Activated CD4-positive, alpha-beta T cell treated with anti-CD3 and anti-CD28 coated beads, Interleukin-2, amount 10 ng/mL, durations not matched to agents 24 days and 14 days (primary cell): ENCODE results near the gene PTTG1IP2. TPM values are rescaled to one million over a fixed set of nuclear protein-coding genes. Genes with fewer than 3 reads are reported as not detected.

Experiments
- DNase-seq: peaks from one replicate; pipeline ENCODE4 v3.0.0; 2022
- H3K27ac Mint-ChIP-seq: one replicate; pipeline ENCODE4 v1.8.0; 2022; ENCODE audit warnings: mild to moderate bottlenecking, mixed read lengths
- H3K27me3 Mint-ChIP-seq: one replicate; pipeline ENCODE4 v1.8.0; 2022; ENCODE audit warnings: mixed read lengths
- H3K36me3 Mint-ChIP-seq: one replicate; pipeline ENCODE4 v1.8.0; 2022; ENCODE audit warnings: low read depth, mild to moderate bottlenecking, mixed read lengths
- H3K4me1 Mint-ChIP-seq: one replicate; pipeline ENCODE4 v1.8.0; 2021; ENCODE audit warnings: mixed read lengths
- H3K4me3 Mint-ChIP-seq: one replicate; pipeline ENCODE4 v1.8.0; 2022; ENCODE audit warnings: mild to moderate bottlenecking, moderate library complexity, mixed read lengths
- H3K9me3 Mint-ChIP-seq: one replicate; pipeline ENCODE4 v1.8.0; 2021; ENCODE audit warnings: mixed read lengths
- intact Hi-C: fragments of 100-400 bp; cut with micrococcal nuclease; formaldehyde crosslinking; loops from one replicate; pipeline ENCODE4 v1.15.1; 2023
- total RNA-seq: library from RNA; stranded (reverse); gene quantifications from 2 replicates; pipeline ENCODE4 v1.2.3, GENCODE V29; 2022

Gene PTTG1IP2
- total RNA-seq, 1 donor from 2014 or later = not detected

DNA sequence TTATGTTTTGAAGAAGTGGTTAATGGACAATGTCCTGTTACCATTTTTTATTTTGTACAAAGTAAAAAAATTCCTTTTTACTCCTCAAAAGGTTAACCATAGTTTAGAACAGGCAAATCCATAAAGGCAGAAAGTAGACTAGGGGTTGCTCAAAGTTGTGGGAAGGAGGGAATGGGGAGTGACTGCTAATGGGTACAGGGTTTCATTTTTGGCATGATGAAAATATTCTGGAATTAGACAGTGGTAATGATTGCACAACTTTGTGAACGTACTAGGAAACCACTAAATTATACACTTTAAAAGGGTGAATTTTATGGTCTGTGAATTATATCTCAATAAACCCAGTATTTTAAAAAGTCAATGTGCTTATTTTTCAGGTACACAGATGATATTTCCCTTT lies 91.3 kb downstream of the PTTG1IP2 start:
- intact Hi-C loops = no loop called here
- Mint-ChIP-seq H3K4me1 (no peaks in the 10 kb centered on the region), H3K9me3 (no peaks in the 10 kb centered on the region), H3K4me3 (no peak overlapping the region), H3K27ac (no peak overlapping the region), H3K36me3 (no peaks in the 10 kb centered on the region), H3K27me3 (no peaks in the 10 kb centered on the region)
- DNase-seq = no peak

Other genes with a start within 250 kb of the PTTG1IP2 start
- not detected in 2 replicates for gene CFAP69, start 224.5 kb upstream of the PTTG1IP2 start, total RNA-seq
- not detected in 2 replicates for gene FAM237B, start 148.3 kb upstream of the PTTG1IP2 start, total RNA-seq
- gene GTPBP10, start 122.9 kb upstream of the PTTG1IP2 start, total RNA-seq = 37.1 and 37.7 TPM in 2 replicates
- gene CLDN12, start 66.2 kb upstream of the PTTG1IP2 start, total RNA-seq = 3.3 and 4.2 TPM in 2 replicates
- gene CDK14, start 126.7 kb downstream of the PTTG1IP2 start, total RNA-seq = 1.9 and 2.0 TPM in 2 replicates